ENCODE measurements around the gene NDUFV3.

DNA sequence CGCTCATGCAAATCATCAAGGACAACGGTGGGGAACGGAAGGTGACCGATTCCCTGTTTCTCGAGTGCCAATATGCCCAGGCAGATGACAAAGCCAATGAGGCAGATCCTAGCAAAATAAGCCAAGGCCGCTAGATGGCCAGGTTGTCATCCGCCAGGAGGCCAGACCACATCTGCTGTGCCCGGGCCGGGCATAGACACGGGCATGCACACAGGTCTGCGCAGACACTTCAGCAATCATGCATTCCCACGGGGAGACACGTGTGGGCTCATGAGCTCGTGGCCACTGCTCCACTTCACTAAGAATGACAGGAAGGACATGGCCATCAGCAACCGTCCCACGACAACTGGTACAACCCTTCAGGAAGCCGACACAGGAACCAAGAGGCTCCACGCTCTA lies 37.2 kb upstream of the NDUFV3 start:
- TF ChIP-seq, protein P1, sequence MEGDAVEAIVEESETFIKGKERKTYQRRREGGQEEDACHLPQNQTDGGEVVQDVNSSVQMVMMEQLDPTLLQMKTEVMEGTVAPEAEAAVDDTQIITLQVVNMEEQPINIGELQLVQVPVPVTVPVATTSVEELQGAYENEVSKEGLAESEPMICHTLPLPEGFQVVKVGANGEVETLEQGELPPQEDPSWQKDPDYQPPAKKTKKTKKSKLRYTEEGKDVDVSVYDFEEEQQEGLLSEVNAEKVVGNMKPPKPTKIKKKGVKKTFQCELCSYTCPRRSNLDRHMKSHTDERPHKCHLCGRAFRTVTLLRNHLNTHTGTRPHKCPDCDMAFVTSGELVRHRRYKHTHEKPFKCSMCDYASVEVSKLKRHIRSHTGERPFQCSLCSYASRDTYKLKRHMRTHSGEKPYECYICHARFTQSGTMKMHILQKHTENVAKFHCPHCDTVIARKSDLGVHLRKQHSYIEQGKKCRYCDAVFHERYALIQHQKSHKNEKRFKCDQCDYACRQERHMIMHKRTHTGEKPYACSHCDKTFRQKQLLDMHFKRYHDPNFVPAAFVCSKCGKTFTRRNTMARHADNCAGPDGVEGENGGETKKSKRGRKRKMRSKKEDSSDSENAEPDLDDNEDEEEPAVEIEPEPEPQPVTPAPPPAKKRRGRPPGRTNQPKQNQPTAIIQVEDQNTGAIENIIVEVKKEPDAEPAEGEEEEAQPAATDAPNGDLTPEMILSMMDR (tag by site-specific recombination; IDR thresholded peaks at IDR 0.05): no peak
- no peak for TF ChIP-seq GLIS2 (tag by site-specific recombination; IDR thresholded peaks at IDR 0.05)
- TF ChIP-seq ZNF214 (tag by site-specific recombination; IDR thresholded peaks at IDR 0.05; ENCODE audit: borderline replicate concordance): no peak
